Esophagus squamous epithelium (tissue), 5 donors: ENCODE results near the gene OCA2. TPM values are rescaled to one million over a fixed set of nuclear protein-coding genes. Genes with fewer than 3 reads are reported as not detected.
A peak's percentile ranks its signal among the peaks of the same experiment; 100 is the strongest.

Experiments
- DNase-seq: peaks from one replicate; lab custom pipeline; 2025; lab: John Stamatoyannopoulos, UW
- H3K27ac ChIP-seq, 4 donors: fragments of 200-600 bp; sonication (generic); one replicate each; pipeline ENCODE4 v1.5.1; 2016 to 2019; ENCODE audit warnings: mild to moderate bottlenecking in 1 of 4
- H3K27me3 ChIP-seq, 4 donors: fragments of 200-600 bp; sonication (generic); 1 replicate in 3 of 4; 2 replicates in 1 of 4; pipeline versions ENCODE4 v1.5.1 to v1.6.0; 2017 to 2021; ENCODE audit warnings: antibody characterized with exemption in 1 of 4
- H3K36me3 ChIP-seq, 3 donors: fragments of 200-600 bp; sonication (generic); one replicate each; pipeline ENCODE4 v1.5.1; 2016 to 2019
- H3K4me1 ChIP-seq, 3 donors: fragments of 200-600 bp; sonication (generic); one replicate each; pipeline ENCODE4 v1.5.1; 2017 to 2019
- H3K4me3 ChIP-seq, 4 donors: fragments of 200-600 bp; sonication (generic); 1 replicate in 3 of 4; 2 replicates in 1 of 4; pipeline ENCODE4 v1.5.1; 2016 to 2019; ENCODE audit warnings: mild to moderate bottlenecking in 2 of 4, moderate library complexity in 1 of 4
- H3K9me3 ChIP-seq, 3 donors: fragments of 200-600 bp; sonication (generic); one replicate each; pipeline ENCODE4 v1.5.1; 2016 to 2019
- CTCF ChIP-seq, 6 experiments: fragments of 450-650 bp in 4 of 6; fragments of 200-600 bp in 2 of 6; sonication (generic) in 2 of 6; IDR thresholded peaks; one replicate each; pipeline ENCODE4 v1.5.1; 2016 to 2019; ENCODE audit warnings: antibody characterized with exemption in 6 of 6, mild to moderate bottlenecking in 4 of 6, moderate library complexity in 4 of 6
- POLR2A ChIP-seq, 4 donors: fragments of 450-650 bp; IDR thresholded peaks; one replicate each; pipeline ENCODE4 v1.6.1; 2017; ENCODE audit warnings: antibody characterized with exemption in 4 of 4, mild to moderate bottlenecking in 4 of 4, moderate library complexity in 3 of 4
- WGBS, 2 donors: methylation state at CpG; one replicate each; pipeline ENCODE4 v1.1.5; 2018; 5-methylcytosine and 5-hydroxymethylcytosine counted together
- intact Hi-C: fragments of 100-400 bp; cut with DNase I; formaldehyde crosslinking; loops from one replicate; pipeline ENCODE4 v1.15.0; 2022
- total RNA-seq, 4 donors: library from RNA; depleted of rRNA; stranded (reverse); fragments of >200 nt; gene quantifications; one replicate each; pipeline ENCODE4 v1.1.0, GENCODE V29; 2016
- donor health status: DM: yes; HTN: yes; CAD: no.

Gene OCA2
- total RNA-seq, 4 donors from 2014 or later = 1.7 to 5.5 (median 4.6) TPM

DNA sequence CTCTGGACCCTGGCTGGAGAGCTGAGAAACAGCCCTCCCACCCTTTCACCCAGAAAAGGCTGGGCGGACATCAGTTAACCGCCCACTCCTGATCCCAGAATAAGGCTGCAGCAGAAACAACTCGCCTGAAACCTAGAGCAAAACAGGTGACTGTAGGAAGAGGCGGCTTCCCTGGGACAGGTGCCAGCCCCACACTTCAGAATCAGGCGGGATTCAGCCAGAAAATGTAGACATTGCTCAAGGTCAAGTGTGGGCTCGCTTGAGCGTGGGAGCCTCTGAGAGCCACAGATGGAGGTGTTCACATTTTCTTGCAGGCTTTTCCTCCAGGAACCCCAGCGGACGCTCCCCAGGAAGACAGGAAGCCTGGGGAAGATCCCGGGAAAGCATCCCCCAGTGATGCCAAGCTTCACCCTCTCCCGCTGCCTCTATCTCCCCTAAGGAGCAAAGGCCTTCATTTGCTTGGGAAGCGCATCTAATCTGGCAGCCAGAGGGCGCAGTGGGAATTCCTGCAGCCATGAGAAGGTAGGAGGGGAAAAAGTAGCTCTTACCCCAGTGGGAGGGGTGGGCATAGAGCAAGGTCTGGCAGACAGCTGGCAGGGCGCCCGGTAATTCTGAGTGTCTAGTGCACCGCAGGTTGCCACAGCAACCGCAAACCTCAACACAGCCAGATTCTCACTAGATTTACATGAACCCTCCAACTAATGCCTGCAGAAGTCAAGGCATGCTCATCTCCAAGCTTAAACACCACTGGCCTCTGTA lies 77.7 kb downstream of the OCA2 start:
- H3K27ac ChIP-seq = no peak overlapping the region
- H3K9me3 ChIP-seq = no peaks in the 10 kb centered on the region
- peaks cover 0 to 12% (median 0%) of the 10 kb centered on the region in 3 donors for H3K4me1 ChIP-seq
- no peak for DNase-seq
- 16 to 60% methylated on average over 1 to 6 of the region's 17 CpGs for WGBS, 2 donors
- no peaks in the 10 kb centered on the region for H3K27me3 ChIP-seq
- no peak overlapping the region for H3K4me3 ChIP-seq
- intact Hi-C loops = no loop called here
- H3K36me3 ChIP-seq = no peaks in the 10 kb centered on the region
- TF ChIP-seq CTCF (IDR thresholded peaks at IDR 0.05) (peak in 5 of 6 experiments; percentile 26 to 59 (median 50)), POLR2A (IDR thresholded peaks at IDR 0.05) (no peak)

DNA sequence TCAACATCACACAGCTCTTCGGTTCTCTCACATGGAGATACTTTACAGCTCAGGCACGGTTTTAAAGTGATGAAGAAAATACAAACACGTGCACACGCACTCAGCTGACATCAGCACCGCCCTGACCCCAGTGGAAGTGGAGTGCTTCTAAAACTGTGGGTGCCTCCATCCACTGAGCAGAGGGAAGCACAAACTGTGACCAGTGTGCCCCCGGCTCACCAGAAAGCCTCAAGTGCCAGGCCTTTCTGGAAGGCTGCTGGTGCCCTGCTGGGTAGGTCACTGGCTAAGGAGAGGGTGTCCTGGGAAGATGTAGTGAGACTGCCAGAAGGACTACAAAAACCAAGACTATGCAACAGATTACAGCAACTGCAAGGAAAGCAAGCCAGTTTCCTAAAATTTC lies 78.5 kb downstream of the OCA2 start:
- intact Hi-C loops = no loop called here
- DNase-seq = no peak
- Histone ChIP-seq H3K9me3 (no peaks in the 10 kb centered on the region), H3K4me3 (no peak overlapping the region), H3K4me1 (peaks cover 0 to 12% (median 0%) of the 10 kb centered on the region in 3 donors), H3K27me3 (no peaks in the 10 kb centered on the region), H3K27ac (no peak overlapping the region), H3K36me3 (no peaks in the 10 kb centered on the region)
- TF ChIP-seq CTCF (IDR thresholded peaks at IDR 0.05) (no peak), POLR2A (IDR thresholded peaks at IDR 0.05) (no peak)
- WGBS, 2 donors = 81 to 88% methylated on average over 6 of the region's 6 CpGs

- peaks cover 0 to 12% (median 0%) of the 10 kb centered on the region in 3 donors for H3K4me1 ChIP-seq
These were observed 79.4 kb downstream of the OCA2 start for GRCh38 chr15:28019594-28020309.

DNA sequence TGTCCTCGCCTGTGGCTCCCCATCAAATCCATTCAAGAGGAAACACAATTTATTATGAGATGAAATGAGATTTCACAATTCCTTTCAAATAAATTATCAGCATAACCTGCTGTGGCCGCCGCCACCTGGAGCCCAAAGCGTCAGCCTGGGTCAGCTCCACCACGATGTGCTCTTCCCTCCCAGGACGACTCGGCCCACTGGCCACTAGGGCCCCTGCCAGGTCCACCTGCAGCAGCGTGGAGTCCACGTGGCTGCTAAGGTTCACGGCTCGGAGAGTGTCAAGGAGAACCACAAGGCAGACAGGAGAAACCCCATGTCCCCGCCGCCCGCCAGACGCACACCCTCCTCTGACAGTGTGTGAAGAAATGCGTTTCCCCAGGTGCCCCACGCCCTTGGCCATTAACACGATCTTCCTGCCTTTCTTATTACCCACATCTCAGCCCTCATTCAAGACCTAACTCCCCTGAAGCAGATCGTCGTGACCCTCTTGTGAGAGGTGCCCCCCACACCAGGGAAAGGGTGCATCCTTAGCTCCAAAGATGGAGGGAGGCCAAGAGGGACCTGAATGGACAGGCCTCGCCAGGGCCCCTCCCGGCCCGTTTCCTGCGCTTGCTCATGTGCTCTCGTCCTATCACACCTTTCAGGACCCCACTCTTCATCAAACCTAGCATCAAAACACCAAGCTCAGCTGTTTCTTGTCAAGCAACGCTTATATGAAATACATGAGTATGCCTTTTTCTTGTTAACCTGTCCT lies 80.6 kb downstream of the OCA2 start:
- no peak for DNase-seq
- H3K4me1 ChIP-seq = peaks cover 0 to 12% (median 0%) of the 10 kb centered on the region in 3 donors
- intact Hi-C loops = no loop called here
- H3K36me3 ChIP-seq = no peaks in the 10 kb centered on the region
- no peak overlapping the region for H3K4me3 ChIP-seq
- no peaks in the 10 kb centered on the region for H3K27me3 ChIP-seq
- H3K9me3 ChIP-seq = no peaks in the 10 kb centered on the region
- 82 to 94% methylated on average over 22 to 24 of the region's 26 CpGs for WGBS, 2 donors
- no peak overlapping the region for H3K27ac ChIP-seq
- TF ChIP-seq CTCF (IDR thresholded peaks at IDR 0.05) (no peak), POLR2A (IDR thresholded peaks at IDR 0.05) (no peak)

More at GRCh38 chr15:28019594-28020309, 79.4 kb downstream of the OCA2 start:
- 71 to 84% methylated on average over 1 to 7 of the region's 19 CpGs for WGBS, 2 donors
- no peaks in the 10 kb centered on the region for H3K36me3 ChIP-seq
- H3K27ac ChIP-seq = no peak overlapping the region
- no peak for DNase-seq
- H3K27me3 ChIP-seq = no peaks in the 10 kb centered on the region
- no peaks in the 10 kb centered on the region for H3K9me3 ChIP-seq
- TF ChIP-seq CTCF (IDR thresholded peaks at IDR 0.05) (no peak), POLR2A (IDR thresholded peaks at IDR 0.05) (no peak)
- intact Hi-C loops = no loop called here
- no peak overlapping the region for H3K4me3 ChIP-seq
